ENCODE data around the gene XXYLT1.

GRCh38 chr3:195253923-195254432, 17.0 kb downstream of the XXYLT1 start:
- no peak for TF ChIP-seq POLR2A (IDR thresholded peaks at IDR 0.05)
- TF ChIP-seq, protein P1, sequence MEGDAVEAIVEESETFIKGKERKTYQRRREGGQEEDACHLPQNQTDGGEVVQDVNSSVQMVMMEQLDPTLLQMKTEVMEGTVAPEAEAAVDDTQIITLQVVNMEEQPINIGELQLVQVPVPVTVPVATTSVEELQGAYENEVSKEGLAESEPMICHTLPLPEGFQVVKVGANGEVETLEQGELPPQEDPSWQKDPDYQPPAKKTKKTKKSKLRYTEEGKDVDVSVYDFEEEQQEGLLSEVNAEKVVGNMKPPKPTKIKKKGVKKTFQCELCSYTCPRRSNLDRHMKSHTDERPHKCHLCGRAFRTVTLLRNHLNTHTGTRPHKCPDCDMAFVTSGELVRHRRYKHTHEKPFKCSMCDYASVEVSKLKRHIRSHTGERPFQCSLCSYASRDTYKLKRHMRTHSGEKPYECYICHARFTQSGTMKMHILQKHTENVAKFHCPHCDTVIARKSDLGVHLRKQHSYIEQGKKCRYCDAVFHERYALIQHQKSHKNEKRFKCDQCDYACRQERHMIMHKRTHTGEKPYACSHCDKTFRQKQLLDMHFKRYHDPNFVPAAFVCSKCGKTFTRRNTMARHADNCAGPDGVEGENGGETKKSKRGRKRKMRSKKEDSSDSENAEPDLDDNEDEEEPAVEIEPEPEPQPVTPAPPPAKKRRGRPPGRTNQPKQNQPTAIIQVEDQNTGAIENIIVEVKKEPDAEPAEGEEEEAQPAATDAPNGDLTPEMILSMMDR (IDR thresholded peaks at IDR 0.05) = no peak
